ENCODE measurements around the gene MAN2C1. TPM values are rescaled to one million over a fixed set of nuclear protein-coding genes. Genes with fewer than 3 reads are reported as not detected.

The MAN2C1 gene
- total and polyA plus RNA-seq, 9 of the 15 experiments (the other 6 are each of a cell fraction or from before 2014, with no cell fraction given), result 2.0 to 141 (median 39.9) TPM

GRCh38 chr15:75363786-75364185 lies 4.6 kb downstream of the MAN2C1 start:
- Histone ChIP-seq H2AFZ (ENCODE audit: low read depth, low read length) (no peak overlapping the region), H3K27ac (ENCODE audit: extremely low read depth, low read depth, low read length) (no peak overlapping the region), H4K20me1 (replicated peaks; ENCODE audit: control insufficient read depth, insufficient read depth, low read length) (peaks cover 7% of the 10 kb centered on the region), H3K27me3 (ENCODE audit: control insufficient read depth in 2 of 2, insufficient read depth in 2 of 2, low read length in 2 of 2) (no peaks in the 10 kb centered on the region), H3K9ac (ENCODE audit: insufficient read depth in 1 of 2, low read depth in 2 of 2, low read length in 2 of 2) (peak overlapping the region in 1 of 2 experiments; percentile 28; a peak in 1 of 4 replicates), H3K4me1 (replicated peaks in 1 of 2; ENCODE audit: control insufficient read depth in 2 of 2, insufficient read depth in 2 of 2, low read length in 2 of 2) (peaks cover 7 to 25% of the 10 kb centered on the region in 2 experiments; a peak in 4 of 5 replicates), H3K9me1 (ENCODE audit: control insufficient read depth, insufficient read depth, low read length) (peaks cover 3% of the 10 kb centered on the region), H3K36me3 (ENCODE audit: control insufficient read depth, insufficient read depth, low read length) (peaks cover 87% of the 10 kb centered on the region; the same call in 2 of the 3 replicates), H3K4me3 (no peak overlapping the region), H3K9me3 (replicated peaks; ENCODE audit: control insufficient read depth, insufficient read depth, low read depth, low read length) (no peaks in the 10 kb centered on the region), H3K4me2 (ENCODE audit: insufficient read depth, low read length) (no peak overlapping the region), H3K79me2 (ENCODE audit: control insufficient read depth, insufficient read depth, low read length) (peaks cover 10% of the 10 kb centered on the region; the same call in 2 of the 3 replicates)
- POLR2A ChIA-PET, result interaction anchor here (0.6 to 1.4 kb wide), 4 partner anchors 9 to 262 kb away, joined by 3 to 4 read pairs (median 3); partner anchors contain the start of gene SNUPN
- no TSS peak for BruUV-seq (replicated peaks)
- ATAC-seq, result no peak
- intact Hi-C loops (cut with micrococcal nuclease) (no loop called here), in situ Hi-C loops (cut with MboI) (no loop called here)
- 88% methylated on average over 8 of the region's 9 CpGs for WGBS (ENCODE audit: insufficient coverage, low coverage, missing lambda C conversion rate)
- no peak for FAIRE-seq
- TF ChIP-seq SMAD2 (IDR thresholded peaks at IDR 0.05; ENCODE audit: low read depth, low read length) (no peak), MEF2A (IDR thresholded peaks at IDR 0.05; ENCODE audit: control insufficient read depth, low read depth, low read length) (no peak), HNRNPLL (IDR thresholded peaks at IDR 0.05; ENCODE audit: low read depth, low read length, poor library complexity, severe bottlenecking) (no peak), GATAD2B (IDR thresholded peaks at IDR 0.05; ENCODE audit: borderline replicate concordance) (no peak), ZNF79 (CRISPR knock-in tag; IDR thresholded peaks at IDR 0.05; ENCODE audit: low read depth) (no peak), TCF7L2 (IDR thresholded peaks at IDR 0.05; ENCODE audit: low read depth, low read length) (no peak), GABPA (tag; conservative IDR thresholded peaks at IDR 0.05; ENCODE audit: low read depth) (no peak), USF1 (CRISPR knock-in tag; IDR thresholded peaks at IDR 0.05) (no peak), ZNF586 (CRISPR knock-in tag; conservative IDR thresholded peaks at IDR 0.05) (no peak), POLR2G (IDR thresholded peaks at IDR 0.05; ENCODE audit: low read depth, low read length) (peak; percentile 56; the same call in 1 of the 2 replicates), RBFOX2 (IDR thresholded peaks at IDR 0.05; ENCODE audit: low read depth, low read length) (peak; percentile 51)
- DNase-seq (ENCODE audit: extremely low read depth in 1 of 4, low spot score in 3 of 4), result no peak
- CTCF ChIA-PET (ENCODE audit: low intra/inter-chr PET ratio), result no interaction called here
